ENCODE measurements around the gene GOLGA3. TPM values are rescaled to one million over a fixed set of nuclear protein-coding genes. Genes with fewer than 3 reads are reported as not detected.
"Not testable (repeated sequence)": the region's sequence is repeated elsewhere in the genome, so short reads cannot be mapped to it uniquely, and the experiment has no call there.

The GOLGA3 gene
- total RNA-seq, 1 experiment from 2014 or later: 62.2 TPM

DNA sequence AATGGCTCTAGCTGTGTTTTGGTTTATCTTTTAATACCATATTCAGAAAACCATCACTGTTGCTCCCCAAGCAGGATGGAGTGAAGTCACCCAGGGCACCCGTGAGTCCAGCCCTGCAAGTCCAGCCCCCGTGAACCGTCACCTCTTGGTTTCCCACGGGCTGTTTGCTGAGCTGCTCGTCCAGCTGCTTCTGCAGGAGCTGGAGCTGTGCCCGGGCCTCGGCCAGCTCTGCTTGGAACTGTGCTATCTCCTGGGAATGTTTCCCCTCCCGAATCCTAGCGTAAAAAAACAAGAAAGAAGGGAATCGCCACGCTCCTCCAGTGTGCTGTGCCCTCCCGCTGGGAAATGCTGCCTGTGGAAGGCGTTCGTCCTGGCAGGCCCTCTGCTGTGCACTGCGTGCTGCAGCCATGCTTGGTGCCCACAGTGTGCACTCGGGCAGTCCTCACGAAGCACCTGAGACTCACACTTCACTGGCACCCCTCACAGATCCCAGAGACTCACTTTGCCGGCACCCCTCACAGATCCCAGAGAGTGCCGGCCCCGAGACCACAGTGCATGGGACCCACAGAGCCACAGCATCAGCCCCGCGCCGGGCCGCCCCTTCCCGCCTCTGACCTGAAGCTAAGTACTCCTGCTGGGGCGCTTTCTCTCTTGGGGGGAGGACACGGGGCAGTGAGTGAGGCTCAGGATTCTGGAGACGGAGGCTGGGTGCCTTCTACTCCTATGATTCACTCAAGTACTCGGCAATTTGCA lies 51.7 kb downstream of the GOLGA3 start:
- H3K4me1 ChIP-seq: no peaks in the 10 kb centered on the region
- CTCF ChIA-PET: no interaction called here
- H3K4me3 ChIP-seq (ENCODE audit: low read depth, low read length): no peak overlapping the region
- peak overlapping the region; percentile 42 for H3K27ac Mint-ChIP-seq (ENCODE audit: unreplicated experiment)
- intact Hi-C loops (cut with micrococcal nuclease; ENCODE audit: unreplicated experiment): no loop called here
- no peaks in the 10 kb centered on the region for H3K9me3 ChIP-seq
- H3K27me3 Mint-ChIP-seq (ENCODE audit: insufficient read depth, unreplicated experiment): no peaks in the 10 kb centered on the region
- no TSS peak for BruUV-seq (replicated peaks)
- H3K27me3 ChIP-seq (replicated peaks; ENCODE audit: control insufficient read depth, insufficient read depth, low read length): no peaks in the 10 kb centered on the region
- H3K4me3 Mint-ChIP-seq (ENCODE audit: unreplicated experiment): no peak overlapping the region
- no peaks in the 10 kb centered on the region for H3K4me1 Mint-ChIP-seq (ENCODE audit: low read depth, unreplicated experiment)
- TF ChIP-seq, protein P1, sequence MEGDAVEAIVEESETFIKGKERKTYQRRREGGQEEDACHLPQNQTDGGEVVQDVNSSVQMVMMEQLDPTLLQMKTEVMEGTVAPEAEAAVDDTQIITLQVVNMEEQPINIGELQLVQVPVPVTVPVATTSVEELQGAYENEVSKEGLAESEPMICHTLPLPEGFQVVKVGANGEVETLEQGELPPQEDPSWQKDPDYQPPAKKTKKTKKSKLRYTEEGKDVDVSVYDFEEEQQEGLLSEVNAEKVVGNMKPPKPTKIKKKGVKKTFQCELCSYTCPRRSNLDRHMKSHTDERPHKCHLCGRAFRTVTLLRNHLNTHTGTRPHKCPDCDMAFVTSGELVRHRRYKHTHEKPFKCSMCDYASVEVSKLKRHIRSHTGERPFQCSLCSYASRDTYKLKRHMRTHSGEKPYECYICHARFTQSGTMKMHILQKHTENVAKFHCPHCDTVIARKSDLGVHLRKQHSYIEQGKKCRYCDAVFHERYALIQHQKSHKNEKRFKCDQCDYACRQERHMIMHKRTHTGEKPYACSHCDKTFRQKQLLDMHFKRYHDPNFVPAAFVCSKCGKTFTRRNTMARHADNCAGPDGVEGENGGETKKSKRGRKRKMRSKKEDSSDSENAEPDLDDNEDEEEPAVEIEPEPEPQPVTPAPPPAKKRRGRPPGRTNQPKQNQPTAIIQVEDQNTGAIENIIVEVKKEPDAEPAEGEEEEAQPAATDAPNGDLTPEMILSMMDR (IDR thresholded peaks at IDR 0.05; ENCODE audit: insufficient read depth in 1 of 2, low read depth in 1 of 2, low read length in 1 of 2, severe bottlenecking in 1 of 2, unreplicated experiment in 1 of 2): no peak
- peaks cover 80% of the 10 kb centered on the region for H3K36me3 Mint-ChIP-seq (ENCODE audit: insufficient read depth, unreplicated experiment)
- DNase-seq: no peak
- H3K9me3 Mint-ChIP-seq (ENCODE audit: unreplicated experiment): no peaks in the 10 kb centered on the region
- POLR2A ChIA-PET: no interaction called here
- peaks cover 3% of the 10 kb centered on the region for H3K36me3 ChIP-seq (ENCODE audit: control insufficient read depth, insufficient read depth, low read length)

DNA sequence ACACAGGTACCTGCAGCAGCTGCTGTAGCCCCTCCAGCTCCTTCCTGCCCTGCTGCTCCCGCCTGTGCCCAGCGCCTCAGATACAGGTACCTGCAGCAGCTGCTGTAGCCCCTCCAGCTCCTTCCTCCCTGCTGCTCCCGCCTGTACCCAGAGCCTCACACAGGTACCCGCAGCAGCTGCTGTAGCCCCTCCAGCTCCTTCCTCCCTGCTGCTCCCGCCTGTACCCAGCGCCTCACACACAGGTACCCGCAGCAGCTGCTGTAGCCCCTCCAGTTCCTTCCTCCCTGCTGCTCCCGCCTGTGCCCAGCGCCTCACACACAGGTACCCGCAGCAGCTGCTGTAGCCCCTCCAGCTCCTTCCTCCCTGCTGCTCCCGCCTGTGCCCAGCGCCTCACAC lies 52.4 kb downstream of the GOLGA3 start:
- CTCF ChIA-PET: not testable (repeated sequence)

DNA sequence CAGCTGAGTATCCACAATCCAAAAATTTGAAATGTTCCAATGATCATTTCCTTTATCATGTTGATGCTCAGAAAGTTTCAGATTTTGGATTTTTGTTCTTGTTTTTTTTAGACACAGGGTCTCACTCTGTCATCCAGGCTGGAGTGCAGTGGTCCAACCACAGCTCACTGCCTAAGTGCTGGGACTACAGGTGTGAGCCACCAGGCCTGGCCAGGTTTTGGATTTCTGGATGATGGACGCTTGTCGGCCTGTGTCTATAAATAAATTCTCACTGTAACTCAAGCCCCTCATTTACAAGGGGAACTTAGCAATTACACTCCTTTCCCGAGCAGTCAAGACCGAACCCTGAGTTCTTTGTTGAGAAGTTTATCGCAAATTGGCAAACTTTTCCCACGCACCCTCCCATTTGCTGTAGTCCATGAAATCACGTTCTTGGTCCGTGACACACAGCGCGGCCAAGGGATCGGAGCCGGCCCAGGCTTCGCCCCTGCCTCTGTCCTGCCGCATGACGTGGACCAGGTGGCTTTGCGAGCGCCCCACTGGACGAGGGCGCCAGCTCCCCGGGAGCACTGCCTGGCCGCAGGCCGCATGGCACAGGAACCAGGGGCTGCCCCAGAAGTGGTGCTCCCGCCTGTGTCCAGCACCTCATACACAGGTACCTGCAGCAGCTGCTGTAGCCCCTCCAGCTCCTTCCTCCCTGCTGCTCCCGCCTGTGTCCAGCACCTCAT lies 53.0 kb downstream of the GOLGA3 start:
- POLR2A ChIA-PET: no interaction called here
- H3K4me1 Mint-ChIP-seq (ENCODE audit: low read depth, unreplicated experiment): no peaks in the 10 kb centered on the region
- H3K27me3 ChIP-seq (replicated peaks; ENCODE audit: control insufficient read depth, insufficient read depth, low read length): no peaks in the 10 kb centered on the region
- H3K9me3 ChIP-seq: no peaks in the 10 kb centered on the region
- no peaks in the 10 kb centered on the region for H3K9me3 Mint-ChIP-seq (ENCODE audit: unreplicated experiment)
- TF ChIP-seq, protein P1 (IDR thresholded peaks at IDR 0.05; ENCODE audit: insufficient read depth in 1 of 2, low read depth in 1 of 2, low read length in 1 of 2, severe bottlenecking in 1 of 2, unreplicated experiment in 1 of 2): no peak
- intact Hi-C loops (cut with micrococcal nuclease; ENCODE audit: unreplicated experiment): no loop called here
- H3K4me3 ChIP-seq (ENCODE audit: low read depth, low read length): no peak overlapping the region
- BruUV-seq (replicated peaks): no TSS peak
- H3K36me3 Mint-ChIP-seq (ENCODE audit: insufficient read depth, unreplicated experiment): peaks cover 78% of the 10 kb centered on the region
- H3K4me3 Mint-ChIP-seq (ENCODE audit: unreplicated experiment): no peak overlapping the region
- CTCF ChIA-PET: no interaction called here
- H3K36me3 ChIP-seq (ENCODE audit: control insufficient read depth, insufficient read depth, low read length): peaks cover 1% of the 10 kb centered on the region
- peak overlapping the region; percentile 42 for H3K27ac Mint-ChIP-seq (ENCODE audit: unreplicated experiment)
- no peaks in the 10 kb centered on the region for H3K4me1 ChIP-seq
- DNase-seq: no peak
- no peaks in the 10 kb centered on the region for H3K27me3 Mint-ChIP-seq (ENCODE audit: insufficient read depth, unreplicated experiment)

More for the DNA sequence above, 52.4 kb downstream of the GOLGA3 start:
- H3K9me3 ChIP-seq; H3K9me3 Mint-ChIP-seq (ENCODE audit: unreplicated experiment); H3K4me1 ChIP-seq; H3K4me1 Mint-ChIP-seq (ENCODE audit: low read depth, unreplicated experiment); intact Hi-C loops (cut with micrococcal nuclease; ENCODE audit: unreplicated experiment); H3K27me3 Mint-ChIP-seq (ENCODE audit: insufficient read depth, unreplicated experiment); H3K4me3 Mint-ChIP-seq (ENCODE audit: unreplicated experiment); POLR2A ChIA-PET; H3K36me3 ChIP-seq (ENCODE audit: control insufficient read depth, insufficient read depth, low read length); BruUV-seq (replicated peaks); H3K27me3 ChIP-seq (replicated peaks; ENCODE audit: control insufficient read depth, insufficient read depth, low read length); DNase-seq; H3K4me3 ChIP-seq (ENCODE audit: low read depth, low read length): not testable (repeated sequence)
- Mint-ChIP-seq H3K36me3 (ENCODE audit: insufficient read depth, unreplicated experiment) (peaks cover 80% of the 10 kb centered on the region), H3K27ac (ENCODE audit: unreplicated experiment) (peak overlapping the region; percentile 42)
